B cell (primary cell): Measurements from ENCODE around the gene NPAS3. TPM values are rescaled to one million over a fixed set of nuclear protein-coding genes. Genes with fewer than 3 reads are reported as not detected.

Experiments
- ATAC-seq: fragments of 200-7000 bp; cut with Tn5 transposase; one replicate; pipeline ENCODE4 v1.10.0; 2021; ENCODE audit warnings: low read depth, mild to moderate bottlenecking, moderate number of reproducible peaks, moderate library complexity
- CTCF ChIA-PET: fragments of 350-600 bp; sonication (Branson Sonifier 250); formaldehyde crosslinking; loops from one replicate; lab custom pipeline; 2021; ENCODE audit warnings: antibody characterized with exemption, inconsistent platforms; lab: Charles Lee
- POLR2A ChIA-PET: fragments of 350-600 bp; sonication (Branson Sonifier 250); formaldehyde crosslinking; loops from one replicate; lab custom pipeline; 2021; ENCODE audit warnings: antibody characterized with exemption; lab: Charles Lee
- DNase-seq: peaks from one replicate; pipeline ENCODE4 v3.0.0; 2013
- H2AFZ ChIP-seq: 2 replicates; pipeline ENCODE4 v1.6.1; 2012; ENCODE audit warnings: mild to moderate bottlenecking, low read depth, low read length; ENCODE audit not compliant: insufficient read depth, poor library complexity, severe bottlenecking
- H3K27ac ChIP-seq, 2 donors: 1 replicate in 1 of 2; 2 replicates in 1 of 2; pipeline ENCODE4 v1.5.1; 2012 to 2013; ENCODE audit warnings: low read length in 2 of 2, mild to moderate bottlenecking in 2 of 2, moderate library complexity in 1 of 2
- H3K27me3 ChIP-seq, 4 experiments: fragments of 200-600 bp in 1 of 4; sonication (generic) in 1 of 4; replicated peaks in 1 of 4; 1 replicate in 2 of 4; 2 replicates in 2 of 4; pipeline versions ENCODE4 v1.6.1 to v1.7.0; 2013 to 2016; ENCODE audit warnings: low read length in 3 of 4, mild to moderate bottlenecking in 2 of 4, mixed read lengths in 1 of 4, moderate library complexity in 1 of 4; ENCODE audit not compliant: insufficient read depth in 4 of 4, control insufficient read depth in 3 of 4; ENCODE audit errors: control extremely low read depth in 1 of 4
- H3K36me3 ChIP-seq, 2 experiments: replicated peaks in 1 of 2; 1 replicate in 1 of 2; 2 replicates in 1 of 2; pipeline versions ENCODE4 v1.6.1 to v1.7.1; 2013; ENCODE audit warnings: low read length in 1 of 2; ENCODE audit not compliant: insufficient read depth in 2 of 2, control insufficient read depth in 1 of 2; ENCODE audit errors: control extremely low read depth in 1 of 2, extremely low read depth in 1 of 2
- H3K4me1 ChIP-seq, 2 donors: fragments of 200-600 bp in 1 of 2; sonication (generic) in 1 of 2; 1 replicate in 1 of 2; 2 replicates in 1 of 2; pipeline versions ENCODE4 v1.5.1 to v1.6.1; 2013 to 2017; ENCODE audit warnings: low read length in 2 of 2; ENCODE audit not compliant: control insufficient read depth in 2 of 2, insufficient read depth in 2 of 2
- H3K4me2 ChIP-seq: replicated peaks from 2 replicates; pipeline ENCODE3; 2012; ENCODE audit warnings: mild to moderate bottlenecking, low read depth, low read length; ENCODE audit not compliant: poor library complexity, severe bottlenecking
- H3K4me3 ChIP-seq, 5 experiments: fragments of 200-600 bp in 1 of 5; sonication (generic) in 1 of 5; 1 replicate in 3 of 5; 2 replicates in 2 of 5; pipeline versions ENCODE4 v1.5.1 to v1.7.0; 2011 to 2016; ENCODE audit warnings: low read length in 4 of 5, mild to moderate bottlenecking in 4 of 5, low read depth in 2 of 5, control low read depth in 1 of 5, moderate library complexity in 1 of 5; ENCODE audit not compliant: insufficient read depth in 1 of 5; ENCODE audit errors: control extremely low read depth in 1 of 5, extremely low read depth in 1 of 5
- H3K79me2 ChIP-seq: fragments of 200-600 bp; sonication (generic); one replicate; pipeline ENCODE4 v1.6.0; 2016; ENCODE audit warnings: low read length; ENCODE audit not compliant: control insufficient read depth, insufficient read depth
- H3K9ac ChIP-seq: fragments of 200-600 bp; sonication (generic); 2 replicates; pipeline ENCODE4 v1.6.1; 2017; ENCODE audit warnings: mild to moderate bottlenecking, low read length, moderate library complexity
- H3K9me3 ChIP-seq, 3 donors: one replicate each; pipeline versions ENCODE4 v1.6.1 to v1.7.1; 2013; ENCODE audit warnings: low read length in 2 of 3; ENCODE audit not compliant: control insufficient read depth in 2 of 3, insufficient read depth in 1 of 3; ENCODE audit errors: control extremely low read depth in 1 of 3
- H4K20me1 ChIP-seq: 2 replicates; pipeline ENCODE4 v1.6.0; 2012; ENCODE audit warnings: mild to moderate bottlenecking, low read length; ENCODE audit not compliant: insufficient read depth, control insufficient read depth, poor library complexity, severe bottlenecking
- H3K27ac Mint-ChIP-seq: one replicate; pipeline ENCODE4 v1.8.0; 2021; ENCODE audit warnings: mixed read lengths
- H3K27me3 Mint-ChIP-seq: one replicate; pipeline ENCODE4 v1.8.0; 2021; ENCODE audit warnings: mixed read lengths
- H3K4me1 Mint-ChIP-seq: one replicate; pipeline ENCODE4 v1.8.0; 2021; ENCODE audit warnings: mixed read lengths
- H3K4me3 Mint-ChIP-seq: one replicate; pipeline ENCODE4 v1.8.0; 2021; ENCODE audit warnings: mixed read lengths
- H3K9me3 Mint-ChIP-seq: one replicate; pipeline ENCODE4 v1.8.0; 2022; ENCODE audit warnings: mixed read lengths; ENCODE audit not compliant: insufficient read depth
- CTCF ChIP-seq: fragments of 200-600 bp; IDR thresholded peaks from one replicate; pipeline ENCODE4 v1.8.0; 2022; ENCODE audit warnings: antibody characterized with exemption, mild to moderate bottlenecking
- EZH2 ChIP-seq: IDR thresholded peaks from 2 replicates; pipeline ENCODE4 v1.6.1; 2012; ENCODE audit warnings: borderline replicate concordance, low read depth, mild to moderate bottlenecking, moderate library complexity, low read length; ENCODE audit not compliant: insufficient read depth, poor library complexity, severe bottlenecking
- WGBS: methylation state at CpG from one replicate; pipeline ENCODE4 v1.1.5; 2013; ENCODE audit warnings: missing lambda C conversion rate; ENCODE audit not compliant: insufficient coverage; 5-methylcytosine and 5-hydroxymethylcytosine counted together
- intact Hi-C: fragments of 100-400 bp; cut with micrococcal nuclease; formaldehyde crosslinking; loops from one replicate; pipeline ENCODE4 v1.10.0; 2022
- polyA plus RNA-seq: library from polyadenylated mRNA; depleted of rRNA; stranded (reverse); fragments of >200 nt; gene quantifications from 2 replicates; pipeline ENCODE4 v1.2.3, GENCODE V29; 2012
- total RNA-seq, 2 donors: library from RNA; stranded (reverse); fragments of 120-200 nt in 1 of 2; gene quantifications; 1 replicate in 1 of 2; 2 replicates in 1 of 2; pipeline versions ENCODE4 v1.2.3 to v1.2.4, GENCODE V29; 2013 to 2022

The NPAS3 gene
- total and polyA plus RNA-seq, 2 donors (not counting 1 experiment from before 2014, with no cell fraction given): not detected

GRCh38 chr14:33127531-33127930 lies 188.9 kb downstream of the NPAS3 start:
- no peak overlapping the region for H3K4me3 ChIP-seq
- DNase-seq (no peak), ATAC-seq (no peak)
- Mint-ChIP-seq H3K9me3 (peaks cover 6% of the 10 kb centered on the region), H3K27me3 (no peaks in the 10 kb centered on the region), H3K4me3 (no peak overlapping the region), H3K27ac (no peak overlapping the region), H3K4me1 (no peaks in the 10 kb centered on the region)
- TF ChIP-seq CTCF (no peak), EZH2 (no peak)
- no peak overlapping the region for H3K9ac ChIP-seq
- ChIA-PET POLR2A (no interaction called here), CTCF (no interaction called here)
- no peaks in the 10 kb centered on the region for H3K27me3 ChIP-seq
- intact Hi-C loops: no loop called here
- H3K4me2 ChIP-seq: no peak overlapping the region
- no peak overlapping the region for H2AFZ ChIP-seq
- no peaks in the 10 kb centered on the region for H3K4me1 ChIP-seq
- no peaks in the 10 kb centered on the region for H3K79me2 ChIP-seq
- H3K27ac ChIP-seq: no peak overlapping the region
- H3K9me3 ChIP-seq: no peaks in the 10 kb centered on the region
- no CpG with 5 or more reads among the region's 1 CpG for WGBS
- no peaks in the 10 kb centered on the region for H3K36me3 ChIP-seq
- no peaks in the 10 kb centered on the region for H4K20me1 ChIP-seq

GRCh38 chr14:33131801-33132200 lies 193.1 kb downstream of the NPAS3 start:
- Histone ChIP-seq H2AFZ (no peak overlapping the region), H3K36me3 (no peaks in the 10 kb centered on the region), H3K27me3 (no peaks in the 10 kb centered on the region), H3K4me1 (no peaks in the 10 kb centered on the region), H3K27ac (no peak overlapping the region), H3K9me3 (peaks cover 0 to 5% (median 0%) of the 10 kb centered on the region in 3 donors), H4K20me1 (no peaks in the 10 kb centered on the region), H3K79me2 (no peaks in the 10 kb centered on the region), H3K9ac (no peak overlapping the region), H3K4me2 (no peak overlapping the region), H3K4me3 (no peak overlapping the region)
- TF ChIP-seq EZH2: no peak
- no peak for TF ChIP-seq CTCF
- intact Hi-C loops: no loop called here
- WGBS: 100% methylated on average over 2 of the region's 2 CpGs
- CTCF ChIA-PET: interaction anchor here (0.8 kb wide), 1 partner anchor 10 kb away, joined by 3 read pairs; no protein-coding TSS in a partner anchor
- H3K4me1 Mint-ChIP-seq: no peaks in the 10 kb centered on the region
- no peak overlapping the region for H3K27ac Mint-ChIP-seq
- ATAC-seq (no peak), DNase-seq (no peak)
- peaks cover 6% of the 10 kb centered on the region for H3K9me3 Mint-ChIP-seq
- POLR2A ChIA-PET: no interaction called here
- H3K27me3 Mint-ChIP-seq: no peaks in the 10 kb centered on the region
- no peak overlapping the region for H3K4me3 Mint-ChIP-seq
